DLD1 (cell line): ENCODE data around the gene C5.
"Not testable (repeated sequence)": the region's sequence is repeated elsewhere in the genome, so short reads cannot be mapped to it uniquely, and the experiment has no call there.

Source experiments
- in situ Hi-C: cut with HindIII; loops from 2 replicates; pipeline ENCODE4 v1.10.0; 2017; ENCODE audit warnings: low sequenced_read_pairs

The C5 gene

DNA sequence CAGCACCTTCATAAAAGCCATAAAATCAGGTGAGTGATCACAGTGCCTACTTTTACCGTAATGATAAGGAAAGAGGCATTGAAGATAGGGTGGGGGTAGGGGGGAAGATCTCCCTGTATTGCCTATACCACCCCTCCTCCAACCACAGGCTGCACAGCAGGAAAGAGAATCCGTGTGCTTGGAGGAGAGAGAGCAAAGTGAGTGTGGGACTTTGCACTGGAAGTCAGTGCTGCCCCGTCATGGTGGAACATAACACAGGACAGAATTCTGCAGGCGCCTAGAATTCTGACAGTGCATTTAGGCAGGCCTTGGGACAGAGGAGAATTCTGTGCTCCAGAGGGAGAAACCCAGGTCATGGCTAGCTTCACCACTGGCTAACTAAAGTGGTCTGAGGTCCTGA, 3.5 kb upstream of the C5 start:
- in situ Hi-C loops: no loop called here

DNA sequence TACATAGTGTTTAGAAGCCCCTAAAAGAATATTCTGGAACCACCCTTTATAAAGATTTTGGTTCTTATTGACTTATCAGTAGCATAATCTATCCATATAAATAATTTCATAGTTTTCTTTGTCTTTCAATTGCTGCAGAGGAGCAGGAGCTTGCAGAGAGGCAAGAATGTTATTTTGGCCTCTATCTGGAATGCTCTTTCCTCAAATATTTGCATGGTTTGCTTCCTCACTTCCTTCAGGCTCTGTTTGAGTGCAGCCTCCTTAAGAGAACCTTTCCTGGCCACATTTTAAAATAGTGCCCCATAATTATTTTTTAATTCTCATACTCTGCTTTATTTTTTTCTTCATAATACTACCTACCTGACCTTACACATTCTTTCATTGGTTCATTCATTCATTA, 1.5 kb downstream of the C5 start:
- in situ Hi-C loops: no loop called here

DNA sequence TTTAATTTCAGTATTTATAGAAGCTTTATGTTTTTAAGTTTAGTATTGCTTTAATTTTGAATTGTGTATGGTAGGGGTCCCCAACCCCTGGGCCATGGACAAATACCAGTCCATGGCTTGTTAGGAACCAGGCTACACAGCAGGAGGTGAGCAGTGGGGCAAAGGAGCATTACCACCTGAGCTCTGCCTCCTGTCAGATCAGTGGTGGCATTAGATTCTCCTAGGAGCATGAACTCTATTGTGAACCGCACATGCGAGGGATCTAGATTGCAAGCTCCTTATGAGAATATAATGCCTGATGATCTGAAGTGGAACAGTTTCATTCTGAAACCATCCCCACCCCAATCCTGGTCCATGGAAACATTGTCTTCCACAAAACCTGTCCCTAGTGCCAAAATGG, 1.9 kb downstream of the C5 start:
- in situ Hi-C loops: no loop called here

DNA sequence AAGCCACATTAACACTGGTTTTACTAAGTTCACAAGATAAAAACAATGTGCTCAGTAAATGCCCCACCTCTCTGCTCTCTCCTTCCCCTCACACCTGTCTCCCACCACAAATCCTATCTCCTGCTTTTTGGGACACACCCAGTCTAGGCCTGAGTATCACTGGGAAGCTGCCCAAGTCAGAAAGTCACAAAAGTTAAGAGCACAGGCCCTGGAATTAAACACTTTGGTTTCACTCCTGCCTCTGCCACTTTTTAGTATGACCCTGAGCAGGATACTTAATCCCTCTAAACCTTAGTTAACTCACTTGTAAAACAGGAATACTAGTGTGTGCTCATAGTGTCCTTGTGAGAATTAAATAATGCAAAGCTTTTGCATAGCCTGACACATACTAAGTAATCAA, 11.3 kb downstream of the C5 start:
- in situ Hi-C loops: no loop called here

DNA sequence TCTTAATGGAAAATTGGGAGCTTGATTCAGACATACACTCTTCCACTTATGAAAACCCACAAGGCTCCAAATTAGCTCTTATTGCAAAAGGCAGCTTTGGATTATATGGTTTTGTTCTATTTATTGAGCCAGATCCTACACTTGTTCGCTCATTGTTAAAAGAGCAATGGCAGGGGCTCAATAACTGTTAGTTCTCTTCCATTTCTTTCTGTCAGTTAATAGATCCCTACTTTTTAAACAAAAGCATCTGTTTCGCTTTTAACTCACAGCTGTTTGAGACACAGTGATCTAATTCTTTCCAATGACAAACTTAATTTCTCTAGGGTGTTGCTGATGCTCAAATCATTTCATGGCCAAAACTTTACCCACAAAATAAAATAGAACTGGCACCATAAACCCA, 11.7 kb downstream of the C5 start:
- in situ Hi-C loops: no loop called here

DNA sequence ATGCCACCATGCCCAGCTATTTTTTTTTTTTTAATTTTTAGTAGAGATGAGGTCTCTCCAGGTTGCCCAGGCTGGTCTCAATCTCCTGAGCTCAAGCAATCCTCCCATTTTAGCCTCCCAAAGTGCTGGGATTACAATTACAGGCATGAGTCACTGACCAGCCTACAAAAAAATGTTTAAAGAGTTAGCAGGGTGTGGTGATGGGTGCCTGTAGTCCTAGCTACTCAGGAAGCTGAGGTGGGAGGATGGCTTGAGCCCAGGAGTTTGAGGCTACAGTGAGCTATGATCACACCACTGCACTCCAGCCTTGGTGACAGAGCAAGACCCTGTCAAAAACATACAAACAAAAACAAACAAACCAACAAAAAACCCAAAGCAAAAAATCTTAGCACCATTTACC, 14.4 kb downstream of the C5 start:
- in situ Hi-C loops: not testable (repeated sequence)

DNA sequence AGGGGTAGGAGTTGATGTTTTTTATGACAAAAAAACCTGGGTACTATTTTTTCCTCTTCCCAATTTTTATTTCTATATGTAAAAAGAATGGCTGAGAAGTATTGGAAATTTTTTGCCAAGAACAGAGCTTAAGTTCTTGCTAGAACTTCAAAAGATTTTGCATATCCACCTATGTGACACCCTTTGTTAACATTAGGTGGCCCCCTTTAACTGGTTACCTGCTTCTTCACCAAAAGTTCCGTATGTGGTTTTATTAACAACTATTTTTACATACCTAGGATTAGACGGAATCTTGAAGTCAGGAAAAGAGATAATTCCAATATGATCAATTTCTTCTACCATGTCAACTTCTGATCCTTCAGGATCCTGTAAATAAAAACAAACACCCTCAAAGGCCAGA, 15.5 kb downstream of the C5 start:
- in situ Hi-C loops: no loop called here

DNA sequence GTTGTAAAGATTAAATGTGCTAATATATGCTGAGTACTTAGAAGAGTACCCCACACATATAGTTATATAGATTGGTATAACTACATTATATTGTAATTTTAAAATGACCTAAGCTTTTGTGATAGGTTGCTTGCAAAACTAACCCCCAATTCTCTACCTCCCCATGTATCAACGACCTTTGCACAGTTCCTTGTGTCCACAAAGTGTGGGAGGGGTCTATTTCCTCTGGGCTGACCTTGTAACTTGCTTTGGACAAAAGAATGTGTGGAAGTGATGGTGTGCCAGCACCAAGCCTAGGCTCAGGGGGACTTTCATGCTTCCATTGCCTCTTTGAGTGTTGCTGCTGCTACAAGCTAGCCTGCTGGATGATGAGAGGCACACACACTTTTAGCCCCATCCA, 20.6 kb downstream of the C5 start:
- in situ Hi-C loops: no loop called here

DNA sequence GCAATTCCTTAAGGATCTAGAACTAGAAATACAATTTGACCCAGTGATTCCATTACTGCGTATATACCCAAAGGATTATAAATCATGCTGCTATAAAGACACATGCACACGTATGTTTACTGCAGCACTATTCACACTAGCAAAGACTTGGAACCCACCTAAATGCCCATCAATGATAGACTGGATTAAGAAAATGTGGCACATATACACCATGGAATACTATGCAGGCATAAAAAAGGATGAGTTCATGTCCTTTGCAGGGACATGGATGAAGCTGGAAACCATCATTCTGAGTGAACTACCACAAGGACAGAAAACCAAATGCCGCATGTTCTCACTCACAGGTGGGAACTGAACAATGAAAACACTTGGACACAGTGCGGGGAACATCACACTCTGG, 21.8 kb downstream of the C5 start:
- in situ Hi-C loops: not testable (repeated sequence)

DNA sequence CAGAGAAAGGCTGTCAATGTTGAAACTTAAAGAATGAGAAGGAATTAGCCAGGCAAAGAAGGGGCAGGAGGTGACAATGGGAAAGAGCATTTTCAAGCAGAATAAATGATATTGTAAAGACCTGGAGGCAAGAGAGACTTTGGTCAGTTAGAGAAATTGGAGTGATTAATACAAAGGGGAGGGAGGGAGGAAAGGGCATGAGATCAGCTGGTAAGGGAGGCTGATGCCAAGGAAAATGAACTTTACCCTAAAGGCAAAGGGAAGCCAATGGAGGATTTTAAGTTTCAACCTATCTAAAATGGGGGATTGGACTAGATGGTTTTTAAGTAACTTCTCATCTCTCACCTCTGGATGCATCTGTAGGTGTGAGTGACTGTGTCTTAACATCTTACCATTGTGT, 23.3 kb downstream of the C5 start:
- in situ Hi-C loops: no loop called here

DNA sequence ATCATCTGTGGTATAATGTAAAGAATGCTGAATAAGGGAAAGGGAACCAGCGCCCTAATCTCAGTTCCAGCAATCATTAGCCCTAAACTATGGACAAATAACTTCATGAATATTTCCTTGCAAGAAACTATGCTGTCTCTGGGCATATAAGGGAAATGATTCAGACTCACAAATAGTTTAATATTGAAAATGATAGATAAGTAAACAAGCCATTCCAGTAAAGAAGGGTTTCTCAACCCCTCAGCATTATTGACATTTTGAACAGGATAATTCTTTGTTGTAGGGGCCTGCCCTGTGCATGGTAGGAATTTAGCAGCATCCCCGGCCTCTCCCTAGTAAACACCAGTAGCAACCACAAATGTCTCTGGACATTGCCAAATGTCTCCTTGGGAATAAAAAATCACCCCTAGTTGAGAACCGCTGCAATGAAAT, 23.8 kb downstream of the C5 start:
- in situ Hi-C loops: no loop called here

DNA sequence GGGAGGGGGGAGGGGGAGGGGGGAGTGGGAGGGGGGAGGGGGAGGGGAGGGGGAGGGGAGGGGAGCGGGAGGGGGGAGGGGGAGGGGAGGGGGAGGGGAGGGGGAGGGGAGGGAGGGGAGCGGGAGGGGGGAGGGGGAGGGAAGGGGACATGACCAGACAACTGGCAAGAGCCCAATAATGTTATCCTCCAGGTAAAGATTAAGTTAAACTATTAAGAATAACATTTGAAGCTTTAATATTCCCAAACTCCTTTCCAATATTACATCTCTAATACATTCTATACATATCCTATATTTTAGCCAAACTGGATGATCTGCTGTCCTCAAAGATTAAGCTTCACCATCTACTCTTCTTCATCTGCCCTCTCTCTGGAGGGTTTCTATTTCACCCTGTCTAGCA, 25.8 kb downstream of the C5 start:
- in situ Hi-C loops: loop anchor here (25.0 kb wide), 1 partner anchor 163 kb away; no protein-coding TSS in a partner anchor

DNA sequence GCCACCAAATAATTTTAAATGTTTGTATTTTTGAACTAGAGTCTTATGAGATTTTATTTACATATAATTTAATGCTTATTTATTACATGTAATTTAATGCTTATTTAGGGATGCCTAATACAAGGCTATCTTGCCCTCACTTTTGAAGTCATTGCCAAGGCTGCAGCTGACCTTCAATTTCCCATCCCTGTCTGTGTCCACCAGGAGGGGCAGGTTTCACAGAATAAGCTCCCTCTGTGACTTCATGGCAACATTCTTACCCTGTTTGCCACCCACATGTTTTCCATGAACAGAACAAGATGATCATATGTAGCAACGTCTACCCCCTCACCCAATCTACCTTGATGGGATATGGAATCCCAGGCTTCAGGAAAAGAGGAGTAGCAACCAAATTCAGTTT, 27.0 kb downstream of the C5 start:
- in situ Hi-C loops: loop anchor here (25.0 kb wide), 1 partner anchor 164 kb away; no protein-coding TSS in a partner anchor

DNA sequence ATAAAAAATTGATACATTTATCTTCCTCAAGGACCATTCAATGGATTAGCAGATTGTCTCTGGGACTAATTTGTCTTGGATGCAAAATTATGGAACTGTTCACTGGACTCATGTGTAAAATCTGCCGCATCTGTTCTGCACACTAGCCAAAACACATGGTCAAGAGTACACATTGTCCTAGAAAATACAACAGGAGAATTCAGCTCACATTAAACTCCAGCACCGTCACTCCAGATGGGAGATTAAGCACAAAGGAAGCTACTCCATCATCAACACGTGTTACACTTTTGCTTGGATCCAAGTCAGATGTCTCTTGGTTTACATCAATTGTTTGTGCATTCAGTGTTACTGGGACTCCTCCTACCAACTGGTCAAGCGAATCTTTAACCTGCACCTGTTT, 28.8 kb downstream of the C5 start:
- in situ Hi-C loops: loop anchor here (25.0 kb wide), 1 partner anchor 166 kb away; no protein-coding TSS in a partner anchor

DNA sequence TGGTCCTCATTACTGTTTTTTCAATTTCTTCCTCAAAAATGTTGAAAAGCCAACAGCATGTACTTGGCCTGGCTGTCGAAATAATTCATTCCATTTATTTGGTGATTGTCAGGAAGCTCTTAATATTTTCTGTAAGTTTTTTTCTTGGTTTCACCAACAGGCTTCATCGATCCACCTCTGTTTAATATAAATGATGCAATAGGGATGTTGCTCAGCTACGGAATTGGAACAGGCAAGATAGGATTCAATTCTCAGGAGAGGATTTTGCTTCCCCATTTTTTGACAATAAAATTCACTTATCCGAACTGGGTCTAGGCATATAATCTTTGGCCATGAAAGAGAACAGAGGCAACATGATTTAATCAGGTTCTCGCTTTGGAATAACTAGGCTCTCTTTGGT, 30.8 kb downstream of the C5 start:
- in situ Hi-C loops: loop anchor here (25.0 kb wide), 1 partner anchor 168 kb away; no protein-coding TSS in a partner anchor

DNA sequence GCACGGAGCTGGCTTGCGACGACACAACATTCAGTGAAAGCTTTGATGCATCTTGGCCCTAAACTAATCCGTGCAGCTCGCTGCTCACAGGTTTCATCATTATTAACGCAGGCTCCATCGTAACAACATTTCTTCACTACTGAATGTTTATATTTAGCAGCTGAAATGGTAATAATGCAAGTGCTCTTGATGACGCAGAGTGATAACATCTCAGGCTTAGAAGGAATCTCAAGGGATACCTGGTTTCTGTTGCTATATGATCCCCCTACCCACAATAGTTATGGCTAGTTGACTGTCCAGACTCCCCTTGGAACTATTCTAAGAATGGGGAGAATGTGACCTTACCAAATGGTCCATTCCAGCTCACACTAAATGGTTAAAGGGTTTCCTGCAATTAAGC, 36.2 kb downstream of the C5 start:
- in situ Hi-C loops: loop anchor here (25.0 kb wide), 1 partner anchor 173 kb away; no protein-coding TSS in a partner anchor

DNA sequence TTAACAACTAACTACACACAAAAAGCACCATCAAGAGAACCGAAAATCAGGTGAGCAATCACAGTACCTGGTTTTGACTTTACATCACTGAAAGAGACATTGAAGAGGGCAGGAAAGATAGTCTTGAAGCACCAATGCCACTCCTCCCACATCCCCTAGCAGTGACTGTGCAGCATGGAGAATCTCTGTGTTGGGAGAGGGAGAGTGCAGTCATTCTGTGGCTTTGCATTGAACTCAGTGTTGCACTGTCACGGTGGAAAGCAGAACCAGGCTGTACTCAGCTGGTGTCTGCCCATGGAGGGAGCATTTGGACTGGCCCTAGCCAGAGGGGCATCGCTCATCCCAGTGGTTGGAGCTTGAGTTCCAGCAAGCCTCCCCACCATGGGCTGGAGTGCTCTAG, 40.4 kb downstream of the C5 start:
- in situ Hi-C loops: loop anchor here (25.0 kb wide), 1 partner anchor 178 kb away; no protein-coding TSS in a partner anchor

DNA sequence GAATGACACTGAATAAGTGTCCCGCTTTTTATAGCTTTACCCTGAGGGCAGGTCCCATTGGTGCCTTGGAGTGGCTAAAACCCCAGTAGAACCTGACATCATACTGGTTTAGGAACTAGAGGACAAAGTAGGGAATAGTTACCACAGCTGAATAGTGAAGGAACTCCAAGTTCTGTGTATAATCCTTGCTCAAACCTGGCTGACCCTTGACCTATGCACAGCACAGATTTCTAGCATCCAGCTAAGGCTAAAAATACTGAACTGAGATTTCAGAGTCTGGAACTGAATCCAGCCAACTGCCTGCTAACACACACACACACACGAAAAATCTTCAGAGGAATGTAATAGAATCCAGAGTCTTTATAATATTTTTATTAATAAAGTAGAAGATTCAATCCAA, 50.8 kb downstream of the C5 start:
- in situ Hi-C loops: no loop called here

DNA sequence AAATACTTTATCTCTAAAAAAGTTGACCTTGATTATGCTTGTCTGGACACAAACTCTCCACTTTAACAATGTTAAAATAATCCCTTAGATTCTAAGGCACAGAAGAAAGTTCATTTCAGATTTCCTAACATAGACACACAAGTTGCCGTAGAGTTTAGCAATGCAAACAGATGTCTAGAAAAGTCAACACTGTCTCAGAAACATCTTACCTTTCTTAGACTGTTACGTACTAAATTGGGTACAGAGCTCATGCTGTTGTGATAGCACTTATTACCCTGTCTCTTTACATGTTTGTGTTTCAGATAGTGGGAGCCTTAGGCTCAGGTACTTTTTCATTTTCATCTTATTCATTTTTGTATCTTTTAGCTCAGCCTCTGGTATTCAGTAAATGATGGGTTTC, 52.0 kb downstream of the C5 start:
- in situ Hi-C loops: no loop called here

DNA sequence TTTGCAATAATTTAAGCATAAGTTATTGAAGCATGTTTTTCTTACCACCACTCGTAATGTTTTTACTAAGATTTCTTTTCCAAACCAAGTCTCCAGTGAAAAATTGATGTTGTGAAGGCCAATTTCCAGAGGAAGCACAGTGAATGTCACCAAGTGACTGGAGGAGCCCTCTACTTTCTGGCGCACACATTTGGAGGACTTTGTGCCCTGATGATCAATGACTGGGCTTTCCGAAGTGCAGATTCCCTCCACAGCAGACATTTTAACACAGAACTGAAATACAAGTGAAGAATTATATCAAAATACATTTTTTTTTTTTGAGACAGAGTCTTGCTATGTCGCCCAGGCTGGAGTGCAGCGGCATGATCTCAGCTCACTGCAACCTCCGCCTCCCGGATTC, 52.6 kb downstream of the C5 start:
- in situ Hi-C loops: no loop called here

DNA sequence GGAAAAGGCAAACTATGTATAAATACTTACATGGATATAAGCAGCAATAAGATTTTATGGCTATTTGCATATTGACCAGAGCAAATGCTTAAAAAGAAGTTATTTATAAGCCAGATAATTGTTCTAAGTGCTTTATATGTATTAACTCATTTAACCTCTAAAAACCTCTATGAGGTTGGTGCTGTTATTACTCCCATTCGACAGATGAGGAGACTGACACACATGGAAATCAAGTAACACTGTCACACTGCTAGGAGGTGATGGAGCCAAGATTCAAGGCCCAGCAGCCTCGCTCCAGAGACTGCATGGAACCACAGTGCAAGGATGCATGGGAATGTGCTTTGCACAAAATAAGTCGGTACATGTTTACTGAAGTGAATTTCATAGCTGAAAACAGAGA, 53.7 kb downstream of the C5 start:
- in situ Hi-C loops: no loop called here

DNA sequence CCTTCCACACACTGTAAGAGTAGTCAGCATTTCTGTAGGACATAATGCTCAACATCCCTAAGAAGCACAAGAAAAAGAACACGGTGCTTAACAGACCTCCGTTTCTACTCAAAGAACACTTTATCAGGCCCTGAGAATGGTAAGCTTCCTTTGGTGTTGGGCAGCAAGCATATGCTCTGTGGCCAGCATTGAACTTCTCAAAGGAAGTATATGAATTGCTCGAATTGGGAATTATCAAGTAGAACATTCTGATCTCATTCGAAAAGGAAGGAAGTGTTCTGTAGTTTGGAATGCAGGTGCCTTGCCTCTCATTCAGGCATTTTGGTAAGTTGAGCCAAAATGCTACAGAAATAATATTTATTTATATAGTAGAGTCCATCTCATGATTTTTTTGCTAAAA, 61.0 kb downstream of the C5 start:
- in situ Hi-C loops: no loop called here

DNA sequence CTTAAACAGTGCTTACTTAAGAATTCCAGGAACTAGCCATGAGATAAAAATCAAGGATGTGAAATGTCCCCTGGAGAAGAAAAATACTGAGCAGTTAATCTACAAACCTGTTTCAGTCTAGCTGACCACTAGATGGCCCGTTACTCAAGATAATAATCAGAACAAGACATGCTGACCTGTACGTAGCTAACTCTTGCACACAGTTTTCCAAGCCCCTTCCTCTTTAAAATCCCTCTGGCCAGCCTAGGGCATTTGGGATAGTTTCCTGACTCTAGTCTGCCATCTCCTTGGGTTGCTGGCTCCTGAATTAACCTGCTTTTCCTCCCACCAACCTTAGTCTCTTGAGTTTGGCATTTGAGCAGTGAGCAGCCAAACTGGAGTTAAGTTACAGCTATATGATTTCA, 64.3 kb downstream of the C5 start:
- in situ Hi-C loops: no loop called here
